HG03571 (cell line): ENCODE data around the gene NAA10.

ENCODE experiments used
- ATAC-seq: cut with Tn5 transposase; IDR thresholded peaks from one replicate; pipeline ENCODE4 v1.9.1; 2021; ENCODE audit not compliant: unreplicated experiment

Gene NAA10

GRCh38 chrX:153934762-153935325 lies at the start of gene NAA10:
NAA10 (minus strand) TSS chrX:153935037; CDS start chrX:153934904, 133 bp downstream.
- ATAC-seq: peak; percentile 78

GRCh38 chrX:153983321-153983801 lies 48.5 kb upstream of the NAA10 start:
- ATAC-seq: no peak

- ATAC-seq: no peak
Measured at GRCh38 chrX:153981771-153982533, 47.1 kb upstream of the NAA10 start.

GRCh38 chrX:153981231-153981630 lies 46.4 kb upstream of the NAA10 start:
- no peak for ATAC-seq

GRCh38 chrX:153980394-153980793 lies 45.6 kb upstream of the NAA10 start:
- peak; percentile 48 for ATAC-seq

GRCh38 chrX:153974726-153975286 lies 40.0 kb upstream of the NAA10 start:
- ATAC-seq: no peak

- ATAC-seq: no peak
Measured at GRCh38 chrX:153974003-153974725, 39.3 kb upstream of the NAA10 start.

GRCh38 chrX:153973127-153974002 lies 38.5 kb upstream of the NAA10 start:
- no peak for ATAC-seq

- ATAC-seq: peak; percentile 41
Measured at GRCh38 chrX:153972368-153973126, 37.7 kb upstream of the NAA10 start, which contains the start of gene TMEM187. TMEM187 (plus strand) TSS chrX:153972754; CDS start chrX:153982063, 9,309 bp downstream.

- peak; percentile 40 for ATAC-seq
Measured at GRCh38 chrX:153971450-153972367, 36.9 kb upstream of the NAA10 start, which contains the start of gene HCFC1. HCFC1 (minus strand) TSS chrX:153971818; CDS start chrX:153970840, 978 bp downstream.

- peak; percentile 31 for ATAC-seq
Measured at GRCh38 chrX:153971124-153971449, 36.2 kb upstream of the NAA10 start.

GRCh38 chrX:153970357-153971123 lies 35.7 kb upstream of the NAA10 start:
- no peak for ATAC-seq

GRCh38 chrX:153969904-153970356 lies 35.1 kb upstream of the NAA10 start:
- no peak for ATAC-seq

- ATAC-seq: no peak
Measured at GRCh38 chrX:153969125-153969903, 34.5 kb upstream of the NAA10 start.

GRCh38 chrX:153968754-153969124 lies 33.9 kb upstream of the NAA10 start:
- no peak for ATAC-seq

- no peak for ATAC-seq
Measured at GRCh38 chrX:153968255-153968654, 33.4 kb upstream of the NAA10 start.
